OCI-LY1 (cell line): ENCODE results near the gene ITPRID1.

Source experiments
- H2AFZ ChIP-seq: fragments of 200-600 bp; sonication (generic), shearing (Covaris generic); 2 replicates; pipeline ENCODE4 v1.6.0; 2014; ENCODE audit warnings: antibody characterized with exemption, mild to moderate bottlenecking, low read length
- H3F3A ChIP-seq: fragments of 200-600 bp; sonication (generic), shearing (Covaris generic); 2 replicates; pipeline ENCODE4 v1.6.0; 2014; ENCODE audit warnings: mild to moderate bottlenecking, antibody characterized with exemption, low read length, moderate library complexity; ENCODE audit not compliant: insufficient read depth
- H3K27ac ChIP-seq: fragments of 200-600 bp; sonication (generic); 2 replicates; pipeline ENCODE4 v1.5.1; 2014; ENCODE audit warnings: low read length, mixed run types, mild to moderate bottlenecking, low read depth; ENCODE audit not compliant: poor library complexity, severe bottlenecking
- H3K27me3 ChIP-seq: fragments of 200-600 bp; sonication (generic); 2 replicates; pipeline ENCODE4 v1.6.0; 2014; ENCODE audit warnings: antibody characterized with exemption, mild to moderate bottlenecking, low read length, moderate library complexity; ENCODE audit not compliant: insufficient read depth
- H3K36me3 ChIP-seq: fragments of 200-600 bp; sonication (generic); 2 replicates; pipeline ENCODE4 v1.6.1; 2014; ENCODE audit warnings: mild to moderate bottlenecking, antibody characterized with exemption, low read length, moderate library complexity, mixed read lengths; ENCODE audit not compliant: insufficient read depth
- H3K4me1 ChIP-seq: fragments of 200-600 bp; sonication (generic); 2 replicates; pipeline ENCODE4 v1.5.1; 2014; ENCODE audit warnings: mild to moderate bottlenecking, low read length, moderate library complexity; ENCODE audit not compliant: insufficient read depth, severe bottlenecking
- H3K4me2 ChIP-seq: fragments of 200-600 bp; sonication (generic), shearing (Covaris generic); 2 replicates; pipeline ENCODE4 v1.6.1; 2014; ENCODE audit warnings: low read length
- H3K4me3 ChIP-seq: fragments of 200-600 bp; sonication (generic); 2 replicates; pipeline ENCODE4 v1.5.1; 2014; ENCODE audit warnings: low read length, low read depth, mild to moderate bottlenecking, mixed read lengths; ENCODE audit not compliant: poor library complexity, severe bottlenecking
- H3K79me2 ChIP-seq: fragments of 200-600 bp; shearing (Covaris generic); 2 replicates; pipeline ENCODE4 v1.6.1; 2016; ENCODE audit warnings: mixed run types, low read length, mixed read lengths; ENCODE audit not compliant: insufficient read depth
- H3K9ac ChIP-seq: fragments of 200-600 bp; sonication (generic), shearing (Covaris generic); 2 replicates; pipeline ENCODE4 v1.6.1; 2014; ENCODE audit warnings: mild to moderate bottlenecking, low read length, mixed read lengths
- H3K9me2 ChIP-seq: fragments of 200-600 bp; sonication (generic), shearing (Covaris generic); 2 replicates; pipeline ENCODE4 v1.6.1; 2014; ENCODE audit warnings: low read depth, mild to moderate bottlenecking, low read length, mixed read lengths
- H3K9me3 ChIP-seq: fragments of 200-600 bp; shearing (Covaris generic); 2 replicates; pipeline ENCODE4 v1.6.1; 2014; ENCODE audit warnings: low read length, mixed read lengths
- H4K20me1 ChIP-seq: fragments of 200-600 bp; sonication (generic), shearing (Covaris generic); 2 replicates; pipeline ENCODE4 v1.6.0; 2016; ENCODE audit warnings: mild to moderate bottlenecking, low read length; ENCODE audit not compliant: insufficient read depth
- CTCF ChIP-seq: fragments of 200-600 bp; sonication (generic), shearing (Covaris generic); IDR thresholded peaks from 2 replicates; pipeline ENCODE4 v1.5.1; 2017; ENCODE audit warnings: mild to moderate bottlenecking, antibody characterized with exemption, low read length, moderate library complexity, mixed read lengths
- EZH2 ChIP-seq: fragments of 200-600 bp; sonication (generic), shearing (Covaris generic); IDR thresholded peaks from 2 replicates; pipeline ENCODE4 v1.8.0; 2017; ENCODE audit warnings: borderline replicate concordance, mixed run types, mild to moderate bottlenecking, antibody characterized with exemption, low read length, moderate library complexity, mixed read lengths

The ITPRID1 gene

DNA sequence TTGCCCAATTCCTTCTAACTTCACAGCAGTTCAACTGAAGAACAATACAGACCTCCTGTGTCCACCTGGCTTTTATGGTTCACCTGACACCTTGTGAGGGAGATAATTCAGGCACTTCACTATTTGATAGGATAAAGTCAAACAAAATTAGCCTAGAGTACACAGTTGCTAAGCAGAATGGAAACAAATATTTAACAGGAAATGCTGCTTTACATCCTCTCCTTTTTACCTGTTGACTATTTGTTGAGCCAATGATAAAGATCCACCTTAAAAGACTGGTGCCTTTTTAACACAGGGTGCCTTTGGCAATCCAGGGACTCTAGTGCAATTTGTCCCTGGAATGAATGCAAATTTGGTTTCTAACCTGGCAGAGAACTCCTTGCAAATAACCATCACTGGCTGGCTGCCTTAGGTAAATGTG lies 39.8 kb downstream of the ITPRID1 start:
- H3K4me1 ChIP-seq = no peaks in the 10 kb centered on the region
- no peaks in the 10 kb centered on the region for H3K36me3 ChIP-seq
- H3F3A ChIP-seq = no peaks in the 10 kb centered on the region
- no peaks in the 10 kb centered on the region for H3K9me3 ChIP-seq
- no peaks in the 10 kb centered on the region for H4K20me1 ChIP-seq
- no peaks in the 10 kb centered on the region for H3K79me2 ChIP-seq
- H3K27ac ChIP-seq = no peak overlapping the region
- H2AFZ ChIP-seq = no peak overlapping the region
- no peak overlapping the region for H3K9ac ChIP-seq
- H3K27me3 ChIP-seq = no peaks in the 10 kb centered on the region
- H3K9me2 ChIP-seq = no peaks in the 10 kb centered on the region
- no peak overlapping the region for H3K4me3 ChIP-seq
- TF ChIP-seq EZH2 (no peak), CTCF (no peak)
- no peak overlapping the region for H3K4me2 ChIP-seq

DNA sequence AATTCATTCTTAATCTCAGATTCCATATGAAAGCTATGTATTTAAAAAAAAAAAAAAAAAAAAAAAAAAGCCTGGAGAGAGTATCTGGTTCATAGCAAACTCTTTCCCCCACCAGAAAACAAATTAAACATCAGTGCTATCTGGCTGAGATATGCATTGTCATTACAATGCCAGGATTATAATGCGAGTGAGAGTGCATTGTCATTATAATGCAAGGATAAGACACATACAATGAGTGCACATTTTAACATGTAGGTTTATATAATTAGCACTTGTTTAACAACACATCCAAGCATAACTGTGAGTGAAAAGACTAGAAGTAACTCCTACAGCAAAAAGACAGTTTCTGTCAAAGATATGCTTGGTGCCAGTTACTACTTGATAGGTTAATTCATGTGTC lies 48.1 kb downstream of the ITPRID1 start:
- no peak overlapping the region for H3K27ac ChIP-seq
- H3K4me2 ChIP-seq = no peak overlapping the region
- H3K79me2 ChIP-seq = no peaks in the 10 kb centered on the region
- H4K20me1 ChIP-seq = no peaks in the 10 kb centered on the region
- no peak for TF ChIP-seq CTCF
- no peak for TF ChIP-seq EZH2
- no peak overlapping the region for H3K9ac ChIP-seq
- no peaks in the 10 kb centered on the region for H3K9me3 ChIP-seq
- no peak overlapping the region for H3K4me3 ChIP-seq
- H3K36me3 ChIP-seq = no peaks in the 10 kb centered on the region
- H3K27me3 ChIP-seq = no peaks in the 10 kb centered on the region
- H3K4me1 ChIP-seq = no peaks in the 10 kb centered on the region
- no peaks in the 10 kb centered on the region for H3K9me2 ChIP-seq
- no peak overlapping the region for H2AFZ ChIP-seq
- H3F3A ChIP-seq = no peaks in the 10 kb centered on the region

DNA sequence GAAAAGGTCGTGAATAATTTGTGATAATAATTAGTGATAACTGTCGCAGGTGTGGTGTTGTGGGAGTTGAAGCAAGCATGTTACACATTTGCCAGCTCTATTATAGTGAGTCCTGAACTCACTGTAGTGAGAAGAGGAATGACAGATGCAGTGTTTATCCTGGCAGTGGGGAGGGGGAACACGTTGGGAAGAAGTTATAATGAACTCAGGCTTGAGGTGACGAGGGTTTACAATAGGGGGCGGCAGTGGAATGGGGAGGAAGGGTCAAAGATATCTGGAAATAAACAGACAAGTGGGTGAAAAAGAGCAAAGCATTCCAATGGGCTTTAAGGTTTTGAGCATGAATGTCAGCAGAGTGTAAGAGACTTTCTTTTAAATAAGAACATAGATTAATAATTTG lies 49.6 kb downstream of the ITPRID1 start:
- H3K36me3 ChIP-seq = no peaks in the 10 kb centered on the region
- no peak overlapping the region for H3K9ac ChIP-seq
- H3K4me2 ChIP-seq = no peak overlapping the region
- H3K27ac ChIP-seq = no peak overlapping the region
- no peak overlapping the region for H2AFZ ChIP-seq
- H3K27me3 ChIP-seq = no peaks in the 10 kb centered on the region
- H3F3A ChIP-seq = no peaks in the 10 kb centered on the region
- no peaks in the 10 kb centered on the region for H3K9me3 ChIP-seq
- H3K4me3 ChIP-seq = no peak overlapping the region
- no peaks in the 10 kb centered on the region for H4K20me1 ChIP-seq
- H3K4me1 ChIP-seq = no peaks in the 10 kb centered on the region
- H3K79me2 ChIP-seq = no peaks in the 10 kb centered on the region
- TF ChIP-seq EZH2 = no peak
- TF ChIP-seq CTCF = no peak
- H3K9me2 ChIP-seq = no peaks in the 10 kb centered on the region
